CD14-positive monocyte (primary cell): ENCODE data around the gene ANAPC16. TPM values are rescaled to one million over a fixed set of nuclear protein-coding genes. Genes with fewer than 3 reads are reported as not detected.
A peak's percentile ranks its signal among the peaks of the same experiment; 100 is the strongest.

ENCODE experiments used
- DNase-seq, 3 donors: peaks; one replicate each; pipeline ENCODE4 v3.0.0-alpha.2; 2011 to 2022
- H2AFZ ChIP-seq: 2 replicates; pipeline ENCODE4 v1.6.0; 2012; ENCODE audit warnings: mild to moderate bottlenecking, low read depth, low read length, inconsistent platforms; ENCODE audit not compliant: insufficient read depth, poor library complexity, severe bottlenecking
- H3K27ac ChIP-seq, 2 donors: 1 replicate in 1 of 2; 2 replicates in 1 of 2; pipeline ENCODE4 v1.5.1; 2012 to 2013; ENCODE audit warnings: low read length in 2 of 2, control low read depth in 1 of 2, inconsistent platforms in 1 of 2, low read depth in 1 of 2, mild to moderate bottlenecking in 1 of 2
- H3K27me3 ChIP-seq, 2 donors: one replicate each; pipeline versions ENCODE4 v1.6.0 to v1.6.1; 2011 to 2013; ENCODE audit warnings: low read length in 2 of 2; ENCODE audit not compliant: control insufficient read depth in 2 of 2, insufficient read depth in 2 of 2
- H3K36me3 ChIP-seq, 2 donors: replicated peaks in 1 of 2; 1 replicate in 1 of 2; 2 replicates in 1 of 2; pipeline versions ENCODE4 v1.5.1 to v1.6.1; 2012 to 2013; ENCODE audit warnings: low read length in 2 of 2, control low read depth in 1 of 2, inconsistent platforms in 1 of 2, mild to moderate bottlenecking in 1 of 2; ENCODE audit not compliant: insufficient read depth in 2 of 2, control insufficient read depth in 1 of 2
- H3K4me1 ChIP-seq, 2 donors: 1 replicate in 1 of 2; 2 replicates in 1 of 2; pipeline versions ENCODE4 v1.5.1 to v1.6.1; 2012 to 2013; ENCODE audit warnings: low read length in 2 of 2, control low read depth in 1 of 2, inconsistent platforms in 1 of 2, mild to moderate bottlenecking in 1 of 2, moderate library complexity in 1 of 2; ENCODE audit not compliant: insufficient read depth in 2 of 2, control insufficient read depth in 1 of 2
- H3K4me2 ChIP-seq: replicated peaks from 2 replicates; pipeline ENCODE3; 2012; ENCODE audit warnings: low read length, moderate library complexity, mild to moderate bottlenecking; ENCODE audit not compliant: poor library complexity, severe bottlenecking; ENCODE audit errors: extremely low read depth
- H3K4me3 ChIP-seq, 3 experiments: fragments of 200-600 bp in 1 of 3; sonication (generic) in 1 of 3; replicated peaks in 1 of 3; 1 replicate in 2 of 3; 2 replicates in 1 of 3; pipeline ENCODE4 v1.5.1; 2011 to 2013; ENCODE audit warnings: low read length in 3 of 3, mild to moderate bottlenecking in 3 of 3, control low read depth in 2 of 3, low read depth in 2 of 3, inconsistent platforms in 1 of 3, moderate library complexity in 1 of 3
- H3K79me2 ChIP-seq: 2 replicates; pipeline ENCODE4 v1.6.0; 2012; ENCODE audit warnings: mild to moderate bottlenecking, control low read depth, inconsistent platforms, low read length, moderate library complexity; ENCODE audit not compliant: insufficient read depth
- H3K9ac ChIP-seq: 2 replicates; pipeline ENCODE4 v1.6.0; 2017; ENCODE audit warnings: low read length, mild to moderate bottlenecking; ENCODE audit not compliant: insufficient read depth, poor library complexity, severe bottlenecking
- H3K9me3 ChIP-seq, 2 donors: replicated peaks in 1 of 2; 1 replicate in 1 of 2; 2 replicates in 1 of 2; pipeline versions ENCODE4 v1.5.1 to v1.6.1; 2012 to 2013; ENCODE audit warnings: low read length in 2 of 2, control low read depth in 1 of 2; ENCODE audit not compliant: control insufficient read depth in 1 of 2, insufficient read depth in 1 of 2
- H4K20me1 ChIP-seq: 2 replicates; pipeline ENCODE4 v1.6.0; 2012; ENCODE audit warnings: mild to moderate bottlenecking, low read length, control low read depth, moderate library complexity; ENCODE audit not compliant: insufficient read depth
- H3K27ac Mint-ChIP-seq, 7 donors: one replicate each; pipeline ENCODE4 v1.8.0; 2020; ENCODE audit warnings: mild to moderate bottlenecking in 7 of 7, mixed read lengths in 7 of 7, moderate library complexity in 6 of 7, inconsistent platforms in 2 of 7
- H3K27me3 Mint-ChIP-seq, 3 donors: one replicate each; pipeline ENCODE4 v1.8.0; 2021 to 2022; ENCODE audit warnings: low read depth in 3 of 3, mild to moderate bottlenecking in 3 of 3, mixed read lengths in 3 of 3, moderate library complexity in 3 of 3, inconsistent platforms in 1 of 3
- H3K36me3 Mint-ChIP-seq, 2 donors: one replicate each; pipeline ENCODE4 v1.8.0; 2020; ENCODE audit warnings: mixed read lengths in 2 of 2, inconsistent platforms in 1 of 2, mild to moderate bottlenecking in 1 of 2
- H3K4me1 Mint-ChIP-seq: one replicate; pipeline ENCODE4 v1.8.0; 2020; ENCODE audit warnings: mild to moderate bottlenecking, mixed read lengths
- H3K4me3 Mint-ChIP-seq, 2 donors: one replicate each; pipeline ENCODE4 v1.8.0; 2020; ENCODE audit warnings: mild to moderate bottlenecking in 2 of 2, mixed read lengths in 2 of 2, moderate library complexity in 1 of 2
- H3K9me3 Mint-ChIP-seq, 7 donors: one replicate each; pipeline ENCODE4 v1.8.0; 2020 to 2022; ENCODE audit warnings: mixed read lengths in 7 of 7, mild to moderate bottlenecking in 6 of 7, moderate library complexity in 6 of 7, inconsistent platforms in 2 of 7
- WGBS: methylation state at CpG from one replicate; pipeline ENCODE4 v1.1.5; 2013; ENCODE audit warnings: missing lambda C conversion rate; ENCODE audit not compliant: insufficient coverage; 5-methylcytosine and 5-hydroxymethylcytosine counted together
- intact Hi-C, 2 donors: fragments of 100-400 bp; cut with micrococcal nuclease; formaldehyde crosslinking; loops; one replicate each; pipeline versions ENCODE4 v1.15.0 to v1.15.1; 2023
- polyA plus RNA-seq, 3 donors: library from polyadenylated mRNA; depleted of rRNA in 1 of 3; unstranded in 2 of 3; stranded (reverse) in 1 of 3; fragments of 300-500 nt in 2 of 3; fragments of >200 nt in 1 of 3; fragmentation: Illumina TruSeq in 2 of 3; gene quantifications; 1 replicate in 2 of 3; 2 replicates in 1 of 3; pipeline ENCODE4 v1.2.3, GENCODE V29; 2012 to 2021
- TF ChIP-seq, protein P1 (sequence below): fragments of 200-600 bp; IDR thresholded peaks from one replicate; pipeline ENCODE4 v1.8.0; 2022; ENCODE audit warnings: antibody characterized with exemption, mild to moderate bottlenecking

ANAPC16 gene
- polyA plus RNA-seq, 3 donors: 65.5 to 167 (median 148) TPM

GRCh38 chr10:72186258-72186981 lies 29.4 kb upstream of the ANAPC16 start:
- Mint-ChIP-seq H3K4me1 (peaks cover 12% of the 10 kb centered on the region), H3K27me3 (peaks cover 0 to 1% (median 0%) of the 10 kb centered on the region in 3 donors), H3K27ac (peak overlapping the region; percentile 85 to 94 (median 91)), H3K9me3 (peaks cover 5 to 14% (median 9%) of the 10 kb centered on the region in 7 donors), H3K4me3 (peak overlapping the region; percentile 32 to 68), H3K36me3 (peaks cover 28 to 41% of the 10 kb centered on the region in 2 donors)
- Histone ChIP-seq H3K9me3 (peaks cover 0 to 7% of the 10 kb centered on the region in 2 donors), H3K4me3 (peak overlapping the region in 2 of 3 experiments; percentile 6 to 54), H3K79me2 (no peaks in the 10 kb centered on the region), H3K4me1 (peaks cover 12 to 14% of the 10 kb centered on the region in 2 donors), H3K27me3 (no peaks in the 10 kb centered on the region), H2AFZ (peak overlapping the region; percentile 58), H3K27ac (peak overlapping the region in 1 of 2 donors; percentile 80), H3K4me2 (peak overlapping the region; percentile 51), H4K20me1 (no peaks in the 10 kb centered on the region), H3K36me3 (peaks cover 5 to 15% of the 10 kb centered on the region in 2 donors), H3K9ac (peak overlapping the region; percentile 35)
- peak; percentile 69 to 87 (median 82) for DNase-seq
- 3% methylated on average over 6 of the region's 7 CpGs for WGBS
- TF ChIP-seq, protein P1, sequence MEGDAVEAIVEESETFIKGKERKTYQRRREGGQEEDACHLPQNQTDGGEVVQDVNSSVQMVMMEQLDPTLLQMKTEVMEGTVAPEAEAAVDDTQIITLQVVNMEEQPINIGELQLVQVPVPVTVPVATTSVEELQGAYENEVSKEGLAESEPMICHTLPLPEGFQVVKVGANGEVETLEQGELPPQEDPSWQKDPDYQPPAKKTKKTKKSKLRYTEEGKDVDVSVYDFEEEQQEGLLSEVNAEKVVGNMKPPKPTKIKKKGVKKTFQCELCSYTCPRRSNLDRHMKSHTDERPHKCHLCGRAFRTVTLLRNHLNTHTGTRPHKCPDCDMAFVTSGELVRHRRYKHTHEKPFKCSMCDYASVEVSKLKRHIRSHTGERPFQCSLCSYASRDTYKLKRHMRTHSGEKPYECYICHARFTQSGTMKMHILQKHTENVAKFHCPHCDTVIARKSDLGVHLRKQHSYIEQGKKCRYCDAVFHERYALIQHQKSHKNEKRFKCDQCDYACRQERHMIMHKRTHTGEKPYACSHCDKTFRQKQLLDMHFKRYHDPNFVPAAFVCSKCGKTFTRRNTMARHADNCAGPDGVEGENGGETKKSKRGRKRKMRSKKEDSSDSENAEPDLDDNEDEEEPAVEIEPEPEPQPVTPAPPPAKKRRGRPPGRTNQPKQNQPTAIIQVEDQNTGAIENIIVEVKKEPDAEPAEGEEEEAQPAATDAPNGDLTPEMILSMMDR: no peak
- intact Hi-C loops: no loop called here

- H3K27me3 Mint-ChIP-seq: peaks cover 0 to 1% (median 0%) of the 10 kb centered on the region in 3 donors
- no peak for DNase-seq
- Histone ChIP-seq H3K4me1 (peaks cover 12 to 14% of the 10 kb centered on the region in 2 donors), H3K27me3 (no peaks in the 10 kb centered on the region), H3K9me3 (peaks cover 0 to 7% of the 10 kb centered on the region in 2 donors), H4K20me1 (no peaks in the 10 kb centered on the region), H2AFZ (peak overlapping the region; percentile 58), H3K4me2 (peak overlapping the region; percentile 51), H3K4me3 (peak overlapping the region in 1 of 3 experiments; percentile 54), H3K36me3 (peaks cover 5 to 15% of the 10 kb centered on the region in 2 donors), H3K9ac (peak overlapping the region; percentile 35), H3K79me2 (no peaks in the 10 kb centered on the region), H3K27ac (peak overlapping the region in 1 of 2 donors; percentile 80)
- WGBS: 100% methylated on average over 1 of the region's 3 CpGs
- H3K27ac Mint-ChIP-seq: peak overlapping the region; percentile 75 to 94 (median 91)
- H3K4me3 Mint-ChIP-seq: peak overlapping the region; percentile 32 to 68
- peaks cover 26 to 40% of the 10 kb centered on the region in 2 donors for H3K36me3 Mint-ChIP-seq
- TF ChIP-seq, protein P1: no peak
- H3K4me1 Mint-ChIP-seq: peaks cover 12% of the 10 kb centered on the region
- intact Hi-C loops: no loop called here
- H3K9me3 Mint-ChIP-seq: peaks cover 5 to 14% (median 9%) of the 10 kb centered on the region in 7 donors
Observed at GRCh38 chr10:72186982-72187330, 28.9 kb upstream of the ANAPC16 start.
